ENCODE data around the gene ZNF644. TPM values are rescaled to one million over a fixed set of nuclear protein-coding genes. Genes with fewer than 3 reads are reported as not detected.

Gene ZNF644
- total RNA-seq, 4 donors from 2014 or later = 38.2 to 79.3 (median 41.0) TPM

GRCh38 chr1:91020967-91021685, 709 bp downstream of the ZNF644 start:
- H3K27ac ChIP-seq = peak overlapping the region; percentile 98
- WGBS = under 1% methylated on average over 18 of the region's 33 CpGs
- H3K27me3 ChIP-seq = no peaks in the 10 kb centered on the region
- H3K4me3 ChIP-seq = peak overlapping the region; percentile 68
- no peaks in the 10 kb centered on the region for H3K36me3 ChIP-seq
- TF ChIP-seq POLR2A (IDR thresholded peaks at IDR 0.05) = no peak
- no peak for TF ChIP-seq EP300 (IDR thresholded peaks at IDR 0.05)
- no peak for TF ChIP-seq POLR2AphosphoS5 (IDR thresholded peaks at IDR 0.05)
- no peak for TF ChIP-seq CTCF (IDR thresholded peaks at IDR 0.05)
- no peaks in the 10 kb centered on the region for H3K9me3 ChIP-seq
- H3K4me1 ChIP-seq = peaks cover 39% of the 10 kb centered on the region
- DNase-seq (ENCODE audit: low spot score in 2 of 2) = peak; percentile 86 to 89

- H3K27me3 ChIP-seq = no peaks in the 10 kb centered on the region
- H3K27ac ChIP-seq = no peak overlapping the region
- no peak for DNase-seq (ENCODE audit: low spot score in 2 of 2)
- H3K9me3 ChIP-seq = no peaks in the 10 kb centered on the region
- H3K4me3 ChIP-seq = peak overlapping the region; percentile 68
- WGBS = 38% methylated on average over 4 of the region's 4 CpGs
- H3K36me3 ChIP-seq = no peaks in the 10 kb centered on the region
- TF ChIP-seq CTCF (IDR thresholded peaks at IDR 0.05) (no peak), POLR2AphosphoS5 (IDR thresholded peaks at IDR 0.05) (no peak), EP300 (IDR thresholded peaks at IDR 0.05) (no peak), POLR2A (IDR thresholded peaks at IDR 0.05) (no peak)
- peaks cover 43% of the 10 kb centered on the region for H3K4me1 ChIP-seq
Observed at GRCh38 chr1:91020486-91020885, 1.3 kb downstream of the ZNF644 start.

- TF ChIP-seq POLR2A (IDR thresholded peaks at IDR 0.05) = no peak
- TF ChIP-seq CTCF (IDR thresholded peaks at IDR 0.05) = peak in 1 of 2 donors; percentile 22
- H3K9me3 ChIP-seq = no peaks in the 10 kb centered on the region
- WGBS = 62% methylated on average over 2 of the region's 2 CpGs
- no peaks in the 10 kb centered on the region for H3K27me3 ChIP-seq
- H3K36me3 ChIP-seq = no peaks in the 10 kb centered on the region
- H3K4me3 ChIP-seq = no peak overlapping the region
- no peak overlapping the region for H3K27ac ChIP-seq
- H3K4me1 ChIP-seq = peaks cover 42% of the 10 kb centered on the region
- no peak for DNase-seq (ENCODE audit: low spot score in 2 of 2)
Observed at GRCh38 chr1:91018006-91018405, 3.8 kb downstream of the ZNF644 start.

GRCh38 chr1:91015794-91016550, 5.9 kb downstream of the ZNF644 start:
- DNase-seq (ENCODE audit: low spot score in 2 of 2) = no peak
- Histone ChIP-seq H3K36me3 (no peaks in the 10 kb centered on the region), H3K4me1 (peaks cover 47% of the 10 kb centered on the region), H3K4me3 (no peak overlapping the region), H3K27me3 (no peaks in the 10 kb centered on the region), H3K27ac (no peak overlapping the region), H3K9me3 (no peaks in the 10 kb centered on the region)
- TF ChIP-seq POLR2A (IDR thresholded peaks at IDR 0.05) (no peak), CTCF (IDR thresholded peaks at IDR 0.05) (no peak), EP300 (IDR thresholded peaks at IDR 0.05) (no peak)

- Histone ChIP-seq H3K27ac (no peak overlapping the region), H3K36me3 (no peaks in the 10 kb centered on the region), H3K27me3 (no peaks in the 10 kb centered on the region), H3K4me3 (no peak overlapping the region), H3K9me3 (no peaks in the 10 kb centered on the region), H3K4me1 (peaks cover 42% of the 10 kb centered on the region)
- DNase-seq (ENCODE audit: low spot score in 2 of 2) = no peak
- 61% methylated on average over 4 of the region's 4 CpGs for whole genome bisulfite sequencing
- TF ChIP-seq EP300 (IDR thresholded peaks at IDR 0.05) (no peak), POLR2A (IDR thresholded peaks at IDR 0.05) (no peak), CTCF (IDR thresholded peaks at IDR 0.05) (no peak), POLR2AphosphoS5 (IDR thresholded peaks at IDR 0.05) (no peak)
Observed at GRCh38 chr1:91015358-91015780, 6.5 kb downstream of the ZNF644 start.

Data from suprapubic skin (tissue), 4 donors.